DLD1 (cell line): Measurements from ENCODE around the gene NAT10.

Source experiments
- in situ Hi-C: cut with HindIII; loops from 2 replicates; pipeline ENCODE4 v1.10.0; 2017; ENCODE audit warnings: low sequenced_read_pairs

Gene NAT10

GRCh38 chr11:34184505-34185015 is 79.1 kb downstream of the NAT10 start:
- in situ Hi-C loops: loop anchor here (5.0 to 10.0 kb wide), 2 partner anchors 80 to 168 kb away; no protein-coding TSS in a partner anchor

GRCh38 chr11:34185926-34186841 is 80.8 kb downstream of the NAT10 start:
- in situ Hi-C loops: loop anchor here (10.0 kb wide), 1 partner anchor 79 kb away; no protein-coding TSS in a partner anchor

- in situ Hi-C loops: loop anchor here (10.0 kb wide), 1 partner anchor 77 kb away; no protein-coding TSS in a partner anchor
Observed at GRCh38 chr11:34188181-34188580, 82.8 kb downstream of the NAT10 start.

- in situ Hi-C loops: loop anchor here (10.0 kb wide), 1 partner anchor 76 kb away; no protein-coding TSS in a partner anchor
Observed at GRCh38 chr11:34189191-34189590, 83.8 kb downstream of the NAT10 start.

GRCh38 chr11:34190192-34191139 is 85.0 kb downstream of the NAT10 start:
- in situ Hi-C loops: no loop called here

- in situ Hi-C loops: no loop called here
Observed at GRCh38 chr11:34191578-34191977, 86.1 kb downstream of the NAT10 start.

- in situ Hi-C loops: no loop called here
Observed at GRCh38 chr11:34192481-34193401, 87.3 kb downstream of the NAT10 start.

- in situ Hi-C loops: no loop called here
Observed at GRCh38 chr11:34194576-34195335, 89.3 kb downstream of the NAT10 start.
